Endothelial cell of umbilical vein (primary cell): ENCODE data around the gene NEAT1.

Experiments used
- POLR2A ChIP-seq: IDR thresholded peaks from 2 replicates; pipeline ENCODE4 v1.6.1; 2012; ENCODE audit warnings: low read depth, mild to moderate bottlenecking, control low read depth, low read length
- TF ChIP-seq, protein P1 (sequence below): IDR thresholded peaks from 2 replicates; pipeline ENCODE4 v1.6.1; 2011; ENCODE audit not compliant: insufficient read depth, insufficient read length

DNA sequence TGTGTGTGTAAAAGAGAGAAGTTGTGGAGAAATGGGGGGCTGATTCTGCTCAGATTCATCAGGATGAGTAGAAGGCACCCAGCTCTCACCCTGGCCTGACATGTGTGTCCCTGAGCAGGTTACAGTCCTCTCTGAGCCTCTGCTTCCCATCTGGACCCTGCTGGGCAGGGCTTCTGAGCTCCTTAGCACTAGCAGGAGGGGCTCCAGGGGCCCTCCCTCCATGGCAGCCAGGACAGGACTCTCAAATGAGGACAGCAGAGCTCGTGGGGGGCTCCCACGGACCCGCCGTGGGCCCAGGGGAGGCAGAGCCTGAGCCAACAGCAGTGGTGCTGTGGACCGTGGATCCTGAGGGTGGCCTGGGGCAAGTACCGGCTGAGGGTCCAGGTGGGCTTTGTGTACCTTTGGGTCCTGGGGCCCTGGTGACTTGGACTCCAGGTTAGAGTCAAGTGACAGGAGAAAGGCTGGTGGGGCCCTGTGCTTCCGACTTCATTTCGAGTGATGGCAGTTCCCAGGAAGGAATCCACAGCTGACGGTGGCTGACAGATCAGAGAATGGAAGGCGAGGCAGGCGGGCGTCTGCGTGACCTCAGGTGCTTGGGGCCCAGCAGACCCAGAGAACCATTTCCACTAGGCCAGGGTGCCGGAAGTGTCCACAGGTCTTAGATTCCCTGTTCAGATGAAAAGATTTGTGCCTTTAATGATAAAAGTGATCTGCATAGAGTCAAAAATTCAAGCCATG is 21.9 kb downstream of the NEAT1 start:
- TF ChIP-seq, protein P1, sequence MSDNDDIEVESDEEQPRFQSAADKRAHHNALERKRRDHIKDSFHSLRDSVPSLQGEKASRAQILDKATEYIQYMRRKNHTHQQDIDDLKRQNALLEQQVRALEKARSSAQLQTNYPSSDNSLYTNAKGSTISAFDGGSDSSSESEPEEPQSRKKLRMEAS: no peak
- TF ChIP-seq POLR2A: no peak
